CD4-positive, alpha-beta T cell (primary cell): ENCODE data around the gene PPL. TPM values are rescaled to one million over a fixed set of nuclear protein-coding genes. Genes with fewer than 3 reads are reported as not detected.
"Not testable (repeated sequence)": the region's sequence is repeated elsewhere in the genome, so short reads cannot be mapped to it uniquely, and the experiment has no call there.

Experiments
- ATAC-seq: fragments of 200-7000 bp; cut with Tn5 transposase; one replicate; pipeline ENCODE4 v1.10.0; 2022; ENCODE audit warnings: mild to moderate bottlenecking; ENCODE audit not compliant: poor library complexity
- CTCF ChIA-PET: fragments of 350-600 bp; sonication (Branson Sonifier 250); formaldehyde crosslinking; loops from one replicate; lab custom pipeline; 2021; ENCODE audit warnings: antibody characterized with exemption, inconsistent platforms; lab: Charles Lee
- POLR2A ChIA-PET: fragments of 350-600 bp; sonication (Branson Sonifier 250); formaldehyde crosslinking; loops from one replicate; lab custom pipeline; 2021; ENCODE audit warnings: antibody characterized with exemption, inconsistent platforms; lab: Charles Lee
- DNase-seq, 14 experiments: peaks; one replicate each; pipeline ENCODE4 v3.0.0-alpha.2; 2013 to 2020; ENCODE audit warnings: mixed read lengths in 2 of 14
- H3K27ac ChIP-seq, 2 donors: one replicate each; pipeline versions ENCODE4 v1.5.1 to v1.7.0; 2013; ENCODE audit warnings: low read length in 2 of 2, low read depth in 1 of 2, mild to moderate bottlenecking in 1 of 2
- H3K27me3 ChIP-seq, 2 experiments: 1 replicate in 1 of 2; 2 replicates in 1 of 2; pipeline versions ENCODE4 v1.6.1 to v1.7.0; 2013; ENCODE audit warnings: low read length in 2 of 2, control low read depth in 1 of 2, mild to moderate bottlenecking in 1 of 2, moderate library complexity in 1 of 2; ENCODE audit not compliant: insufficient read depth in 2 of 2, control insufficient read depth in 1 of 2
- H3K36me3 ChIP-seq: one replicate; pipeline ENCODE4 v1.6.1; 2013; ENCODE audit warnings: low read length, control low read depth; ENCODE audit not compliant: insufficient read depth
- H3K4me1 ChIP-seq: one replicate; pipeline ENCODE4 v1.6.1; 2013; ENCODE audit warnings: low read length, control low read depth; ENCODE audit not compliant: insufficient read depth
- H3K4me3 ChIP-seq: one replicate; pipeline ENCODE4 v1.5.1; 2013; ENCODE audit warnings: mild to moderate bottlenecking, low read length, moderate library complexity
- H3K9me3 ChIP-seq, 2 experiments: 1 replicate in 1 of 2; 2 replicates in 1 of 2; pipeline versions ENCODE4 v1.6.1 to v1.7.0; 2013; ENCODE audit warnings: low read length in 2 of 2, mild to moderate bottlenecking in 2 of 2, control low read depth in 1 of 2, moderate library complexity in 1 of 2; ENCODE audit not compliant: control insufficient read depth in 1 of 2, insufficient read depth in 1 of 2
- H3K27ac Mint-ChIP-seq: one replicate; pipeline ENCODE4 v1.8.0; 2020; ENCODE audit warnings: mixed read lengths
- H3K27me3 Mint-ChIP-seq: one replicate; pipeline ENCODE4 v1.8.0; 2021; ENCODE audit warnings: mixed read lengths
- H3K36me3 Mint-ChIP-seq: one replicate; pipeline ENCODE4 v1.8.0; 2021; ENCODE audit warnings: low read depth, mixed read lengths
- H3K4me1 Mint-ChIP-seq: one replicate; pipeline ENCODE4 v1.8.0; 2021; ENCODE audit warnings: low read depth, mixed read lengths
- H3K4me3 Mint-ChIP-seq: one replicate; pipeline ENCODE4 v1.8.0; 2020; ENCODE audit warnings: mild to moderate bottlenecking, mixed read lengths
- H3K9me3 Mint-ChIP-seq: one replicate; pipeline ENCODE4 v1.8.0; 2020; ENCODE audit warnings: mixed read lengths
- CTCF ChIP-seq: fragments of 200-600 bp; IDR thresholded peaks from one replicate; pipeline ENCODE4 v1.8.0; 2022; ENCODE audit warnings: antibody characterized with exemption, mild to moderate bottlenecking
- intact Hi-C, 2 experiments: fragments of 100-400 bp; cut with DNase I in 1 of 2; cut with micrococcal nuclease in 1 of 2; formaldehyde crosslinking; loops; one replicate each; pipeline versions ENCODE4 v1.15.1 to v1.9.0; 2023 to 2025; cut with DNase I, micrococcal nuclease
- total RNA-seq, 174 experiments: library from RNA in 2 of 174; stranded (reverse) in 2 of 174; gene quantifications; one replicate each; pipeline ENCODE4 v1.2.3 and lab custom pipeline; 2021 to 2026

The PPL gene
- total RNA-seq, 2 experiments from 2014 or later, result not detected

GRCh38 chr16:4957720-4958509 is 21.0 kb upstream of the PPL start, which contains the start of gene SEC14L5:
SEC14L5 (plus strand) TSS chr16:4958330; CDS start chr16:4959324, 994 bp downstream.
- Histone ChIP-seq H3K4me1 (peaks cover 26% of the 10 kb centered on the region), H3K27ac (no peak within 1 kb of the TSS), H3K9me3 (peaks cover 0 to 7% of the 10 kb centered on the region in 2 experiments), H3K36me3 (no peaks in the 10 kb centered on the region), H3K27me3 (peaks cover 13 to 16% of the 10 kb centered on the region in 2 experiments), H3K4me3 (peak within 1 kb of the TSS; percentile 52)
- H3K27me3 Mint-ChIP-seq, result peaks cover 53% of the 10 kb centered on the region
- H3K9me3 Mint-ChIP-seq, result no peaks in the 10 kb centered on the region
- DNase-seq (peak; percentile 79 to 95 (median 89)), ATAC-seq (peak; percentile 93)
- no peak within 1 kb of the TSS for H3K27ac Mint-ChIP-seq
- ChIA-PET POLR2A (interaction anchor here (0.8 to 1.3 kb wide), 2 partner anchors 76 to 110 kb away, joined by 3 to 4 read pairs; partner anchors contain the start of gene NAGPA), CTCF (no interaction called here)
- H3K36me3 Mint-ChIP-seq, result no peaks in the 10 kb centered on the region
- peaks cover 24% of the 10 kb centered on the region for H3K4me1 Mint-ChIP-seq
- TF ChIP-seq CTCF, result no peak
- intact Hi-C loops, result loop anchor here (2.0 to 10.0 kb wide), 7 partner anchors 114 to 1266 kb away; partner anchors contain the start of genes ALG1 (in 1 of the 2), ANKS3 (in 1 of the 2) and DNAAF8 (in 1 of the 2)
- H3K4me3 Mint-ChIP-seq, result peak within 1 kb of the TSS; percentile 86

GRCh38 chr16:4957420-4957719 is 20.4 kb upstream of the PPL start:
- peaks cover 26% of the 10 kb centered on the region for H3K4me1 ChIP-seq
- POLR2A ChIA-PET, result interaction anchor here (1.3 kb wide), 1 partner anchor 76 kb away, joined by 4 read pairs; the partner anchor contains the start of gene NAGPA
- TF ChIP-seq CTCF, result no peak
- H3K4me3 ChIP-seq, result peak overlapping the region; percentile 52
- Mint-ChIP-seq H3K4me3 (peak overlapping the region; percentile 86), H3K36me3 (no peaks in the 10 kb centered on the region), H3K27ac (no peak overlapping the region), H3K27me3 (peaks cover 48% of the 10 kb centered on the region), H3K4me1 (peaks cover 24% of the 10 kb centered on the region), H3K9me3 (no peaks in the 10 kb centered on the region)
- ATAC-seq (no peak), DNase-seq (no peak)
- H3K9me3 ChIP-seq, result peaks cover 0 to 7% of the 10 kb centered on the region in 2 experiments
- H3K27ac ChIP-seq, result no peak overlapping the region
- peaks cover 13 to 16% of the 10 kb centered on the region in 2 experiments for H3K27me3 ChIP-seq
- CTCF ChIA-PET, result interaction anchor here (0.9 kb wide), 1 partner anchor 307 kb away, joined by 6 read pairs; no protein-coding TSS in a partner anchor
- H3K36me3 ChIP-seq, result no peaks in the 10 kb centered on the region
- intact Hi-C loops, result loop anchor here (2.0 to 10.0 kb wide), 7 partner anchors 115 to 1265 kb away; partner anchors contain the start of genes ALG1 (in 1 of the 2), ANKS3 (in 1 of the 2) and DNAAF8 (in 1 of the 2)

GRCh38 chr16:4954714-4955113 is 17.8 kb upstream of the PPL start:
- Histone ChIP-seq H3K9me3 (peaks cover 0 to 7% of the 10 kb centered on the region in 2 experiments), H3K27ac (no peak overlapping the region), H3K27me3 (peaks cover 9 to 14% of the 10 kb centered on the region in 2 experiments), H3K4me1 (peaks cover 26% of the 10 kb centered on the region), H3K36me3 (no peaks in the 10 kb centered on the region), H3K4me3 (no peak overlapping the region)
- ATAC-seq (no peak), DNase-seq (no peak)
- intact Hi-C loops, result loop anchor here in 1 of 2 experiments (5.0 to 10.0 kb wide), 5 partner anchors 118 to 1262 kb away; partner anchors contain the start of genes ALG1, ANKS3 and DNAAF8
- no peaks in the 10 kb centered on the region for H3K9me3 Mint-ChIP-seq
- peaks cover 24% of the 10 kb centered on the region for H3K4me1 Mint-ChIP-seq
- ChIA-PET POLR2A (no interaction called here), CTCF (no interaction called here)
- no peaks in the 10 kb centered on the region for H3K36me3 Mint-ChIP-seq
- TF ChIP-seq CTCF, result no peak
- H3K4me3 Mint-ChIP-seq, result no peak overlapping the region
- peaks cover 43% of the 10 kb centered on the region for H3K27me3 Mint-ChIP-seq
- no peak overlapping the region for H3K27ac Mint-ChIP-seq

GRCh38 chr16:4951583-4951982 is 14.6 kb upstream of the PPL start:
- H3K4me1 ChIP-seq, H3K36me3 Mint-ChIP-seq, H3K27me3 ChIP-seq, H3K4me3 Mint-ChIP-seq, ATAC-seq, POLR2A ChIA-PET, H3K27ac ChIP-seq, H3K27ac Mint-ChIP-seq, H3K9me3 ChIP-seq, H3K9me3 Mint-ChIP-seq, CTCF ChIA-PET, DNase-seq, H3K36me3 ChIP-seq, H3K4me1 Mint-ChIP-seq, H3K4me3 ChIP-seq: not testable (repeated sequence)
- H3K27me3 Mint-ChIP-seq, result peaks cover 35% of the 10 kb centered on the region
- intact Hi-C loops, result loop anchor here in 1 of 2 experiments (10.0 kb wide), 1 partner anchor 217 kb away; the partner anchor contains the start of genes ANKS3 and DNAAF8
